NCI-H345 treated with DMSO at 0.1 percent for 48 hours (cell line): ENCODE data around the gene SLC7A7.
"Not testable (repeated sequence)": the region's sequence is repeated elsewhere in the genome, so short reads cannot be mapped to it uniquely, and the experiment has no call there.

ENCODE experiments used
- DNase-seq: peaks from one replicate; lab custom pipeline; 2025; ENCODE audit not compliant: unreplicated experiment; lab: John Stamatoyannopoulos, UW

SLC7A7 gene

DNA sequence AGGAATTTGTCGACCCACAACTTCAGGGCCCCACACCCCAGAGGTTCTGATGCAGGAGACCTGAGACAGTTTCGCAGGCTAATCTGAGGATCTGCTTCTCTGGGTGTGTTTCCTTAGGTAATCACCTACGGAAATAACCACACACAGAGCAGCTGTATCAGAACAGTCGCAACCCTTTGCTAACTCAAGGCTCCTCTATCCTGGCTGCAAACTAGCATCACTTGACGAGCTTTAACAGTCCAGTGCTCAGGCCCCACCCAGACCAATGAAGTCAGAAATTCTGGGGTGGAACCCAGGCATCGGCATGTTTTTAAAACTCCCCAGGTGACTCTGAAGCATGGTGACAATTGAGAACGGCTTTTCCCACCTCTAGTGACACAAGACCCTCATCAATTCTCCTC is 20.7 kb downstream of the SLC7A7 start:
- no peak for DNase-seq

- no peak for DNase-seq
Observed at GRCh38 chr14:22793976-22794375, 21.3 kb downstream of the SLC7A7 start.

DNA sequence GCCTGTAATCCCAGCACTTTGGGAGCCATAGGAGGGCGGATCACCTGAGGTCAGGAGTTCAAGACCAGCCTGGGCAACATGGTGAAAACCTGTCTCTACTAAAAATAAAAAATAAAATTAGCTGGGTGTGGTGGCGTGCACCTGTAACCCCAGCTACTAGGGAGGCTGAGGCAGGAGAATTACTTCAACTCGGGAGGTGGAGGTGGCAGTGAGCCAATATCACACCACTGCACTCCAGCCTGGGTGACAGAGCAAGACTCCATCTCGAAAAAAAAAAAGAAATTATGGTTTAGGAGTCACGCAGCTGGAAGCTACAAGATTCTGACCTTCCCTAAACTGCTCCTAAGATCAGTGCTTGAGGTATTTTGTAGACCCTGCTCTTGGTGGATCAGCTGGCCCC is 21.7 kb downstream of the SLC7A7 start:
- DNase-seq: not testable (repeated sequence)

DNA sequence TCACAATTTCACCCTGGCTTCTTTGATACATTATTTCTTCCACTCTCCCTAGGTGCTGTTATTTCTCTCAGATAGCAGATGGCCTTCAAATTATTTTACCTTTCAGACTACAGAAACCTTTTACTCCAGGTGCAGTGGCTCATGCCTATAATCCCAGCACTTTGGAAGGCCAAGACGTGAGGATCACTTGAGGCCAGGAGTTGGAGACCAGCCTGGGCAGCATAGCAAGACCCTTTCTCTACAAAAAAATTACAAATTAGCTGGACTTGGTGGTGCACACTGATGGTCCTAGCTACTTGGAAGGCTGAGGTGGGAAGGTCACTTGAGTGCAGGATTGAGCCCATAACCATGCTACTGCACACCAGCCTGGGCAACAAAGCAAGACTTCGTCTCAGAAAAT is 23.1 kb downstream of the SLC7A7 start:
- DNase-seq: no peak

DNA sequence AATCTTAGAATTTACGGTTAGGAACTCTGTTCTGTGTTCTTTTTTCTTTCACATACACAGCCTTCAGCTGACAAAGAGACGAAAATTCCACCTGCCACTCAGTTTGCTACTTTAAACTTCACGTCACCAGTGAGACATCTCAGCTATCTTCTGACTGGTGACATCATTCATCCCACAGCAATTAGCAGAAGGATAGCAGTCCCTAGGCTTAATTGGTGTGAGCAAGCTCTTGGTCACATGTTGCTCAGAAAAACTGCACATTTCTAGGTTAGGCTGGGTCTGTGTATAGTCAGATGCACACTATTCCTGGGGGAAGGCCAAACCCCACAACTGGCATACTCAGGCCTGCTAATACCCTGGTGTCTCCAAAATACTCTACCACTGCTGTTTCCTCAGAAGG is 23.9 kb downstream of the SLC7A7 start:
- DNase-seq: no peak

GRCh38 chr14:22786685-22787084 is 28.6 kb downstream of the SLC7A7 start:
- DNase-seq: no peak

GRCh38 chr14:22781301-22781991 is 33.8 kb downstream of the SLC7A7 start:
- DNase-seq: no peak

GRCh38 chr14:22780941-22781300 is 34.3 kb downstream of the SLC7A7 start:
- no peak for DNase-seq

- DNase-seq: no peak
Observed at GRCh38 chr14:22780105-22780679, 35.0 kb downstream of the SLC7A7 start.

GRCh38 chr14:22778084-22778483 is 37.2 kb downstream of the SLC7A7 start:
- DNase-seq: no peak

GRCh38 chr14:22776849-22777248 is 38.4 kb downstream of the SLC7A7 start:
- not testable (repeated sequence) for DNase-seq

- DNase-seq: no peak
Observed at GRCh38 chr14:22776215-22776614, 39.0 kb downstream of the SLC7A7 start.

DNA sequence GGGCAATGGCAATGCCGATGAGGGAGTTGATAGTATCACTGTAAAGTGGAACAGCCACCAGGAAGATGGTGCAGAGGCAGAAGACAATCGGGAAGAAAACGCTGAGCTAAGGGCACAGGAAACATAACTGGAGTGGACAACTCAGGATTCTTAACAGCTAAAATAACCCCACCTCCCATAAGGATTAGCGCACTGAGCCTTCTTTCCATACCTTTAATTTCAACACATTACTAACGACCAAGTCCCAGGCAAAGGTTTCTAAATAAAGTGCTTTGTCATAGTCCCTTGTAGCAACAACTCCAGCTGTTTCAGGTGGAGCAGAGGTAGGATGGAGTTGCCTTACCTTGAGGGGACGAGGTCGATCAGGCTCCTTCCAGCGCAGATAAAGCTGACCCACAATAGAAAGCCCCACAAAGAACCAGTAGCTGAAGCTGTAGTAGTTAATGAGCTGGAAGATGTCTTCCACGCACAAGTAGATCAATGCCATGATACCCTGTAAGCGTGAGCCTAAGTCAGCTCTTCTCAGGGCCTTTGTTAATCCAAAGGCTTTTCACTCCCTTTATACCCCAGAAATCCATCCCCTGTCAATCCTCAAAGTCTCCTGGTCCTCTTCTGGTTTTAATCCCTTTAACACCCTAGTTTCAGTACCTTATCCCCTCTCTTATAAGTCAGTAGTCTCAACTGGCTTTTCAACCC is 41.1 kb downstream of the SLC7A7 start:
- no peak for DNase-seq

- DNase-seq: no peak
Observed at GRCh38 chr14:22773162-22774010, 41.8 kb downstream of the SLC7A7 start.

DNA sequence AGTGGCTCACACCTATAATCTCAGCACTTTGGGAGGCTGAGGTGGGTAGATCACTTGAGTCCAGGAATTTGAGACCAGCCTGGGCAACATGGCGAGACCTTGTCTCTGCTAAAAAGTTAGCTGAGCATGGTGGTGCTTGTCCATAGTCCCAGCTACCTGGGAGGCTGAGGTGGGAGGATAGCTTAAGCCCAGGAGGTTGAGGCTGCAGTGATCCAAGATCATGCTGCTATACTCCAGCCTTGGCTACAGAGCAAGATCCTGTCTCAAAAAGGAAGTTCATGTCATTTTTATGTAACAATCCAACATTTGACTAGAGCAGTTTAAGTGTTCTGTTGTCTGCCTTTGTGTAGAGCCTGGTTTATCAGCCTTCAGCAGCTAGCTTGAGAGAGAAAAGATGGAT is 42.5 kb downstream of the SLC7A7 start:
- no peak for DNase-seq

GRCh38 chr14:22770481-22771187 is 44.6 kb downstream of the SLC7A7 start:
- no peak for DNase-seq

DNA sequence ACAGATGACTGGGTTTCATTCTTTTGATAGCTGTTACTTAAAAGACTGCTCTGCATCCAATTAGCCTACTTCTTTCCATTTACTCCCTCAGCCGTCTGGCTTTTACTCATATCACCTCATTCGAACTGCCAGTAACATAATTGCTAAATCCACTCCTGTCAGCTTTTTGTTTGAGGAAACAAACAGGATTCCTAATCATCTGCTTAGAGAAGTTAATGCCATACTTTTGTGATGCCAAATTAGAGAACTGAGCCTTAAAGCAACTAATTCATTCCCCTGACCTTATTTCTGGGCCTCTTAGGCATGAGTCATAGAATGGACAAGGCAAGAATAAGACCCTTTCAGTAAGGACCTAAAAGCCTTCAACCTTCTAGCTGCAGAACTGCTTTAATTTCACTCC is 45.9 kb downstream of the SLC7A7 start:
- no peak for DNase-seq

- no peak for DNase-seq
Observed at GRCh38 chr14:22768947-22769346, 46.3 kb downstream of the SLC7A7 start.

GRCh38 chr14:22767323-22767589 is 48.0 kb downstream of the SLC7A7 start:
- no peak for DNase-seq

DNA sequence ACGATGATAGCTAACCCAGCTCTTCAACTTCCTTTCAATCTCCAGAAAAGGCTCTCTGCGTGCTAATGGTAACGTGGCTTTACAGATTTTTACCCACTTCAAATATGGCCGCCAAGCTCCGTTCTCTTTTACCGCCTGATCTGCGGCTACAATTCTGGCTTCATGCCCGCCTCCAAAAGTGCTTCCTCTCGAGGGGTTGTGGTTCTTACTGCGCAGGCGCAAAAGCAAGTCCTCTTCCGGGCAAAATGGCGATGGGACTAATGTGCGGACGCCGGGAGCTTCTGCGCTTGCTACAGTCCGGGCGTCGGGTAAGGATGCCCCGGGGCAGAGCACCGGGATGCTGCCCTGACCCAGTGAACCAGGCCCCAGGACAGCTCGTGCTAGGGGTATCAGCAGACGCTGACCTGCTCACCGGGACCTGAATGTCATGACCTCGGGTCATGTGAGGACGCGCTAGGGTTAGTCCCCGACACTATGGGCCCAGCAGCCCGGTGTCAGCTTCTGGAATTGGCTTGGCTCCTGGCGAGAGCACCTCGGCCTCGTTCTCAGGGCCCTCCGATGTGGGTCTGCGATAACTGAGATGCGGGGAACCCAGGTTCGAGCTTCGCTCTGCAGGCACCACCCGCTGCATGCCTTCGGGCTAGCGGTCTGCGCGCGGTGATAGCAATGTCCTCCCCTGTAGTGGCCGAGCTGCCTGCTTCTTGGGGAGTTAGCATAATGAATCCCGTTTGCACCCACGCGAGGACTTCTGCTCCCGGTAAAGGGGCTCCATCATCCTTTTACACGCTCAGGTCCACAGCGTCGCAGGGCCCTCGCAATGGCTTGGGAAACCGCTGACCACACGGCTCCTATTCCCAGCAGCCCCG is 48.5 kb downstream of the SLC7A7 start, which contains the start of gene OXA1L:
TSS of gene OXA1L (plus strand) at position 232 of the 866 bp plus-strand sequence. CDS start at position 246, 14 bp downstream.
- peak; percentile 99 for DNase-seq
